HPDE6-E6E7 (cell line): ENCODE measurements around the gene TTC3.

Experiments used
- DNase-seq: peaks from one replicate; pipeline ENCODE4 v3.0.0; 2011; ENCODE audit warnings: missing footprints; ENCODE audit errors: extremely low spot score

The TTC3 gene

DNA sequence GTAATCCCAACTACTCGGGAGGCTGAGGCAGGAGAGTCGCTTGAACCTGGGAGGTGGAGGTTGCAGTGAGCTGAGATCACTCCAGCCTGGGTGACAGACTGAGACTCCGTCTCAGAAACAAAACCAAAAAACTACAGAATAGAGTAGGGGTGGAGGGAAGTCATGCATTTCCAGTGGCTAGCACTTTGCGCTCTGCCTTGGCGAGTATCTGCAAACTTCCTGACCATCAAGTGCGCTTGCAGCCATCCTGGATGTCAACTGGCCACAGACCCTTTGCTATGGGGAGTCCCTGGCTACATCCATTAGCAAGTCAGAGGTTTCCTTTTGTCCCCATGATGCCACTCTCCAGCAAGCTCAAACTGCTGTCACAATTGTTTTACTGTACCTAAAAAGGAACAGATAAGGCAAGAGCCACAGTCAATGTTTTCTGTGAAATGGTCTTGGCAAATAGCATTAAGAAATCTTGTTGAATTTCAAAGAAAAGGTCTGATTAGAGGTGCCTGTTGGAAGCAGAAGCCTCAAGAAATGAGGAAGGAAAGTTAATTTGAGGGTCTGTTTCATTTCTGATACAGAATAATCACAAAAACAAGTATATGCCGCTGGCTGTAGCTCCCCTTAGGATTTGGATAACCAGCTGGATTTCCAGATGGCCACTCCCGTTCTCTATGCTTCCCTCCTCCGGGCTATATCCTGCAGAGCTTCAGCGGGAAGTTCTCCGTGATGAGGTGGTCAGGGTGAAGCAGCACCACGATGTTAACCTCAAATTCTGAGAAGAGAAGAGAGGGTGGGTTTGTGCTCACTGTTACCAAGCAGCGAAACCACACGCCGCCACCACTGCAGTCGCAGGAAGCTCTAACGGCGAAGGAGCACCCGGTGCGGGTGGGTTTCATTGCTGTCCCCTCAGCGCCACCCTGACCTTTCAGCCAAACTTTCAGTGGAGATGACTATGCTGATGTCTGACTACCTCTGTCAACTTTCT is 152.1 kb downstream of the TTC3 start:
- no peak for DNase-seq

DNA sequence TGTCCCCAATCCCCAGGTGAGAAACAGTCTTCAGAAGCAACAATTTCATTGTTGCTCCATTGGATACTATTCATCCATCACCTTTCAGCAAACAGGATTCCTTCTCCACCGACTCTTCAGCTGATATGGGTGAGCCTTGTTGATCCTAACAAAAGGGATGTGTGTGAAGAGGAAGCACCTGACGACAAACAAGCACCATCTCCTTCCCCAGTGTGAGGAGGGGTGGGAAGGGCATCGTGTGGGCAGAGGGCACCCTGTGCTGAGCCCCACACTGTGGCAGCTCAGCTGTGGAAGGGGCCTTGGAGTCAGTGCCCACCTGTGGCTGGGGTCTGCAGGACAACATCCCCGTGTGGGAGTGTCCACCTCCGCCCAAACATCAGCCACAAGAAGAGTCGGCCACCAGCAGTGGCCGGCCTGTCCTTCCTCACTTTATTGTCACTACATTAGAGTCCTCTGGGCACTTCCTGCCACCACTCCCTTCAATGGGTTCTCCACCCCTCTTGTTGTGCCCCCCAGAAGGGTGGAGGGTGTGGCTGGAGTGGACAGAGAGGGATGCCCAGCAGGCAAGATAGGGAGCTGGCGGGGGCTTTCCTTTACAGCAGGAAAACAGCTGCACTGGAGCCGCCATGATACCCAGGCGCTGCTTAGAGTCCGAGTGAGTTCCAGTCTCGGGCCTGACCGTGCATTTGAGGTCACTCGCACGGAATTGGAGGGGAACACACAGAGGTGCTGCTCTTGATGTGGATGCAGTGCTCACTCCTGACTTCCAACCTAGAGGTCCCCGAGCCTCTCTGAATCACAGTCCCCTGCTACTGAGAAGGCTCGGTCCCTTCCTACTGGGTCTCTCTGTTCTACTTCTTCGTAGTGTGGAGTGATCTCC is 153.2 kb downstream of the TTC3 start:
- DNase-seq = no peak

DNA sequence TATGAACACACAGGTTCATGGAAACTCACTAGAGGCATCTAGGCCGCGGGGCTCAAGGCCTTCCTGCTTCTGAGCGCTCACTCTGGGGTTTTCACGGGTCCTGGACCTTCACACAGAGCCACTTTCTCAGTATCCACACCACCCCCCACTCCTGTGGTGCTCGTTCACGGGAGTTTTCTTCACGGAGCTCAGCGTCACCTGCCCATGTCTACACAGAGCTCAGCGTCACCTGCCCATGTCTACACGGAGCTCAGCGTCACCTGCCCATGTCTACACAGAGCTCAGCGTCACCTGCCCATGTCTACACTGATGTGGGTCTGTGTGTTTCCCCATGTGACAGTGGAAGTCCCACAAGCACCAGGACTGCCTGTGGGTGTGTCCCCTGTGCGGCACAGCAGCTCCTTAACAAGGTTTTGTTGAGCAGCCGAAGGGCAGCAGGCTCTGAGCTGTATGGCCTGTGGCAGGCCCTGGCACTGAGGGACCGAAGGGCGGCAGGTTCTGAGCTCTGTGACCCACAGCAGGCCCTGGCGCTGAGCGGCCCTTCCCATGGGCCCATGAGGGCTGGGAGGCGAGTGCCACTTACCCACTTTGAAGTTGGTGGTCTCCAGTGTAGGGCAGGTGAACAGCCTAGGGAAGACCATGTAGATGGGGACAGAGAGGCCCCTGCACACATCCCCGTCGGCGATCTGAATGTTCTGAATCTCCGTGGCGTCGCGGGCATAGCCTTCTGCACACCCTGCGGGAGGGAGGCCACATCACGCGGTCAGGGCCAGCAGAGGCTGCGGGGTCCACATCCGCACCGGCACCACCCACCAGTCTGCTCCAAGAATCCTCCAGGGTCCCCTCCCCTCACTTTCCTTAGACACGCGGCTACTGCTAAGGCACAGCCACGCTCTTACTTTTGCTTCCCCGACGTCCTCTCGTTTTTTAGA is 154.3 kb downstream of the TTC3 start:
- no peak for DNase-seq

DNA sequence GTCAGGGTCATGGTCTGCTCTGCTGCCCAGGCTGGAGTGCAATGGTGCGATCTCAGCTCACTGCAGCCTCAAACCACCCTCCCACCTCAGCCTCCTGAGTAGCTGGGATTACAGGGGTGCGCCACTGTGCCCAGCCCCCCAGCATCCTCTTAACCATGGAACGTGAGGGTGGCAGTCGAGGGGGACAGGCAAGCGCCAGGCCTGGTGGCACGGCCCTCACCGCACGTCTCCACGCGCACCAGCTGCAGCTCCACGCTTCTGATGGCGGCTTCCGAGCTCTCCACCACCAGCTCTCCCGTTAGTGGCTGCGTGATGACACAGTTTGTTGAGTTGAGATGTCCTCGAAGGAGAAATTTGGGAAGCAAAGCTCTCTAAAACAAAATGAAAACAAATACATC is 154.9 kb downstream of the TTC3 start:
- no peak for DNase-seq

DNA sequence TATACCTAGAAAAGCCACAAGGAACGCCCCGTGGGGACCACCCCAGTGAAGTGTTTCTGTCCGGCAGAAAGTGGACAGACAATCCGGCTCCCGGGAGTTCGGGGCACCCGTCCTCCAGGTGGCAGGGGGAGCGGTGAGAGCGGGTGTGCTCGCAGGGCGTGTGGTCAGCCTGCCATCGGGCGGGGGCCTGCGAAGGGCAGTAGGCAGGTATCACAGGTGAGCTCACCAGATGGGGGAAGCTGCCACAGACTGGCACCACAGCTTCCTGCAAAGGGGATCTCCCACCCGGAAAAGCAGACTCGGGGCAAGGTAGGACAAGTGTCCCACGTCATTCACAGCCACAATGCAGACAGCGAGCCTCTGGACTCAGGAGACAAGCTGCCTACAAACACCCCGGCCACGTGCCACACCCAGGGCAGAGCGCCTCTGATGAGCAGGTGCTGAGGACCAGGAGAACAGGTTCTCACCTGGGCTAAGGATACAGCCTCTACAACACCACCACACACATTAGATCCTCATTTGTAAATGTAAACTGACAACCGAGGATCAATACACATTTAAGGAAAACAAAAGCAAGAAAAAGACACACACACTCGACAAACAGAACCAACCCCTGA is 157.7 kb downstream of the TTC3 start:
- no peak for DNase-seq

DNA sequence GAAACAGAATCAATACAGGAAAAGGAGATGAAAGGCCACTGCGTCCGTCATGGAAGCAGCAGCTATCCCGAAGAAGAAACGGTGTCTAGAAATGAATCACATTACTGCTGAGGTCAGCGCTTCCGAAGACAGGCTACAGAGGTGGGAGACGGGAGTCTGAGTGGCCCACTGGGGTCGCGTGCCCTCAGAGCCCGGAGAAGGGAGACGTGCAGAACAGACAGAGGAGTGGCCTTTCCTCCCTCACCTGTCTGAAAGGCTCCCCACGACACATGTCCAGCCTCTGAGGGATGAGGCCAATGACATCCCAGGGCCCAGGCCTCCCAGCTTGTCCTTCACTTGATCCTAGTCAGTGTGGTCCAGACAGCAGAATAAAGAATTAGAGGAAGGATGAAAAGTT is 158.2 kb downstream of the TTC3 start:
- DNase-seq = no peak

DNA sequence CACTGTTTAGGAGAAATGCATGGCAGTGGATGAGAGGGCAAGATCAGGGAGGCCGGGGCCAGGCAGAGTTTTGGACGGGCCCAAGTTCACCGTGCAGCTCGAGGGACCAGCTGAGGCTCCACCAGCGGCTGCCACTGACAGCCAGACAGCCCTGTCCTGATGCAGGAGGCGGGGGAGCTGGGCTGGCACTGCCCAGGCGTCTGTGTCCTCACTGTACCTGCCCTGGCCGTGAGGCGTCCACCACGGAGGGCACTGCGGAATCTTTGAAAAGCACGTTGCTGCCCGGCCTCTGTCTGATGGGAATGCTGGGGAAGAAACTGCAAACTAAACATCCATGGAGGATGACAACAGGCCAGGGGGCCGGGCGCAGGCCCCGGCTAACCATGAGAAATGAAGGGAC is 158.6 kb downstream of the TTC3 start:
- no peak for DNase-seq

DNA sequence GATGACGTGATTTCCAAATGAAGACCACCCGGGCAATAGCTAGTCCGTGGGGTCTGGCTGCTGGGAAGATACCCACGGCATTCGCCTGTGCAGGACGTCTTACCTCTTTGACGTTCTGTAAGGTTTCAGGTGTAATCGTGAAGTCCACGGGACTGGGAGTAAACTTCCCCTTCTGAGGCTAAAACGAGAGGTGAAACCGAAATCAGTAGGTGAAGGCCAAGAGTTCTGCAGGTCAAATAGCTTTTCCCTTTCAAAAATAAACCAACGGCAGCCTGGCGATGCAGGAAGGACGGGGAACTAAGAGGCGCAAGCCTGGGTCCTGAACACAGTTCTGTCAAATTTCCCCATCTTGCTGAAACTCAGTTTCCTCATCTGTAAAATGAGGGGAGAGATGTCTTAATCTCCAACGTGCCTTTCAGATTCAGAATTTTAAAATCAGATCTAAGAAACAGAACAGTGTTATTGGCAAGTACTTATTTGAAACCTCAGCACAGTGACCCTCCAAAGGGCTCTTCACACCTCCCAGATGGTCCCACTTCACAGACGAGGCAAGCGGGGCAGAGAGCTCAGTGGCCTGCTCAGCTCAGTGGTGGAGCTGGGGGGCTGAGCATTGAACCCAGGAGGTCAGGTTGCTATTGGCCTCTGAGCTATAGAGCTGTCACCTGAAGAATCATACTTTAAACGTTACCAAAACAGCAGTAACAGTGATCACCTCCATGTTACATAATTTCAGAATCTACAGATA is 159.4 kb downstream of the TTC3 start:
- DNase-seq = no peak

DNA sequence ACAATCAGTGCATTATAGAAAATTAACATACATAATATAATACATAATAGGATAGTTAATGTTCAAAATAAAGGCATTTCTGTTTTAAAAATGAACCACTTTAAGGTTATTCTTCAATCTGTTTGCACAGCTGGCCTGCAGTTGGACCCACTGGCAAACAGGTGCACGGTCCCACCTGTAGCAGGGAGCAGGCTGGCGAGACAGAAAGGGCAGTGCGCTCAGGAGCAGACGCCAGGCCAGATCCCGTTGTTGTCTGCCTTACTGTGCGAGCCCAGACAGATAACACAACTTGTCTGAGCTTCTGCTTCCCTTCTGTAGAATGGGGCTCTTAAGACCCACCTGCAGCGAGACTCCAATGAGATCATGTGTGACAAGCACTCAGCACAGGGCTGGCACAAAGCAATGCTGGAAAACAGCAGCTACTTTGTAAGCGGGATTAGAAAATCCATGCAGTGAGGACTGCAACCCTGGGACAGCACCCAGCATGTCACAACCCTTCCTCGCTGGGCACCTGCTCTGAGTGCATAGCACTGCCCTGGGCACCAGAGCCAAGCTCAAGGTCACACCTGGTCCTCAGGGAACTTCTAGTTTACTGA is 160.6 kb downstream of the TTC3 start:
- DNase-seq = no peak

DNA sequence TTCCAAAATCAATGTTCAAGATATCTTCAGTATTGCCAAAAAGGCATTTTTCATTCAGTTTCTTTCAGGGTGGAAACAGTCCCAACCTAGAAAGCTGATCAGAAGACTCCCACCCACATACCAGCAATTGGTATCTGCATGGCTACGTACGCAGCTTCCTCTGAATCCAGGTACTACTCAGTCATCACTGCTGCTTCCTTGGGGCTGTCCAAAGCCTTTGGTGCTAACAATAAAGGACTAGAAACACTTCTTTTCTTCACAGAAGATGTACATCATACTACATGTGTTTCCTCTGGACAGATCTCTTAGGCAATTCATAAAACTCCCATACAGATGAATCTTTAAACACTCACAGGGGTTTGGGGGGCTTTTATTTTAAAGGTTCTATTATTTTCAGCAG is 164.3 kb downstream of the TTC3 start:
- no peak for DNase-seq

DNA sequence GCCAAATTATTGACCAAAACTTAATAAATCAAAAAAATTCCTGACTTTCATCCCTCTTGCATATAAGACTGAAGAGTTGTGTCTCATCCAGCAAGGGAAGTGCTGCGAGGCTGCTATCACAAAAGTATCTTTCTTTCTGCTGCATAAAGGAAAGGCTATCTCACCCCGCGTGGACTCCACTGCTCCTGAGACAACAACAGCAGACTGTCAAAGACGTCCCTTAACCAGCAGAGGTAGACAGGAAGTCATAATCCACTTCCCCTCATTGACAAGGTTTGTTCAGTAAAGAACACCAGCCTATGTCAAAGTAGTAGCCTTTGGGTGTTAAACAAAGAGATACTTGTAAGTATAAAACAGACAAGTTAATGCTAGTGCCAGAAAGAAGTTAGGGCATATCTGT is 164.7 kb downstream of the TTC3 start:
- no peak for DNase-seq

DNA sequence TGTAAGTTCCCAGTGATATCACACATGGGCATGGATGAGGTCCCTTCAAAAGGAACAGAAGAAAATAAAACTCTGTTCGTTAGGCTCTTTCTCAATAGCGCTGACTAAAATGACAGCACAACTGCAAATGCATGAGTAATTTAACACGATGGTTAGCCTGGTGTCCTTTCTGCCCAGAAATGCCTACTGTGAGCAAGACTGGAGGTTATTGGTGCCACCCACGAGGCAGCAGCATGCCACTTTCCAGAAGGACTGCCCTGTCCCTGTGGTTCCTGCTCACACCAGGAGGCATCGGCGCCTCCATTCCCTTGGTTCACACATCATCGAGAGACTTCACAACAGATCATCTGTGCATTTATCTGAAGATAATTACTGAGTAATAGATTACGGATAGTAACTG is 167.9 kb downstream of the TTC3 start:
- DNase-seq = no peak

DNA sequence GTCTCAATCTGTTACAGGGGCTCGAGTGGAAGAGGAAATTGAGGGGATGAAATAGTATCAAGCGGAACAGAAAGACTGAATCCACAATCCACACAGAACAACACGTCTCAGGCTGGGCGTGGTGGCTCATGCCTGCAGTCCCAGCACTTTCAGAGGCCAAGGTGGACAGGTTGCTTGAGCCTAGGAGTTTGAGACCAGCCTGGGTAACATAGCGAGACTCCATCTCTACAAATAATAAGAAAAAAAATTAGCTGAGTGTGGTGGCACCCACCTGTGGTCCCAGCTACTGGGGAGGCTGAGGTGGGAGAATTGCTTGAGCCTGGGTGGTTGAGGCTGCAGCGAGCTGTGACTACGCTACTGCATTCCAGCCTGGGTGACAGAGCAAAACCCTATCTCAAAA is 168.4 kb downstream of the TTC3 start:
- DNase-seq = no peak

DNA sequence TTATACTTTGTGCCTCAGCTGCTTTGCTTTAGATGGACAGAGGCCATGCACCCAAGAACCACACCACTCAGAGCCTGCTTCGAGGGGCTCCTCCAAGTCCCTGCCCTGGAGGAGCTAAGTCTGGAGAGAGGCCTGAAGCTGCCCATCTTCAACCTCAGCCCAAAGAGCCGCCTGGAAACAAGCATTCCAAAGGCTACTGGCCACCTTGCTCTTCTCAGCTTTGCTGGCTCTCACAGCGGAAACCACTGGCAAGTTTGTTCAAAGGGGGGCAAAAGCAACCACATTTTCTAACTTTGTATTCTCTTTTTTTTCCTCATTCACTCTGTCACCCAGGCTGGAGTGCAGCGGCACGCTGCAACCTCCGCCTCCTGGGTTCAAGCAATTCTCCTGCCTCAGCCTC is 170.9 kb downstream of the TTC3 start:
- no peak for DNase-seq

DNA sequence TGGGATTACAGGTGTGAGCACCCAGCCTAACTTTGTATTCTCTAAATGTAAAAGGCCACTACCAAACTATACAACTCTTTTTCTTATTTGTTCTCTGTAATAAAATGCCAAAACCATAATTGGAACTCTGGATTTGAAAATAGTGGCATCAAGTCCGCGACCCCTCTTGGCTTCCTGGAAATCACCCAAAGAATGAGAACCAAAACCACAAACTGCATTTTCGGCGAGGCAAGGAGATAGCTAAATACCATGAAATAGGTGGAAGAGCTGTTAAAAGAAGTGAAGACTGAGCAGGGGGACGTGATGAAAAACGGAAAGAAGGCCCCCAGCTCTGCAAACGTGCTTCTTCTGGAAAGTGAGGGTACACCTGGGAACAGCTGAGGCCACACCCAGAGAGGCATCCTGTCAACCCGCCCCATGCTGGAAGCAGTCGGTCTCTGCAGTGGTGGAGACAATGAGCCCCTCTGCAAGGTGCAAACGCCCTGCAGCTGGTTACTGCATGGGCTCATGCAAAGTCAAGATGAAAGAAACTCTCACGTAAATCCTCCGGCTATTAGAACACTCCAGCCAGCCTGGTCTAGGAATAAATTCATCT is 171.5 kb downstream of the TTC3 start:
- no peak for DNase-seq

DNA sequence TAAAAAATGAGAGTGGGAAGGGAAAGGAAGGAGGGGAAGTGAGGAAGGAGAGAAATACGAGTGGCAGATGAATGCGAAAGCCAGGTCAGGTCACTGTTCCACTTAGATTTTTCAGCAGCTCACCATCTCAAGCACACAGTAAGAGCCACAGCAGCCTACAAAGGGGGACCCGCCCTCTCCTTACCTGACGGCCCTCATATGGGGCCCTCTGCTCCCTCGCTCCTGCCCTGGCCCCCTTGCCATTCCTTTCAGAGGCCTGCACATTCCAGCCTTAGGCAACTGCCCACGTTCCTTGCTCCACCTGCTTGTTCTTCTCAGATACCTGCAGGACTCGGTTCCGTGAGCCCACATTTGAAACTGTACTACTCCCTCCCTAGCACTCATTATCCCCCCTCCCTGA is 172.1 kb downstream of the TTC3 start:
- no peak for DNase-seq

DNA sequence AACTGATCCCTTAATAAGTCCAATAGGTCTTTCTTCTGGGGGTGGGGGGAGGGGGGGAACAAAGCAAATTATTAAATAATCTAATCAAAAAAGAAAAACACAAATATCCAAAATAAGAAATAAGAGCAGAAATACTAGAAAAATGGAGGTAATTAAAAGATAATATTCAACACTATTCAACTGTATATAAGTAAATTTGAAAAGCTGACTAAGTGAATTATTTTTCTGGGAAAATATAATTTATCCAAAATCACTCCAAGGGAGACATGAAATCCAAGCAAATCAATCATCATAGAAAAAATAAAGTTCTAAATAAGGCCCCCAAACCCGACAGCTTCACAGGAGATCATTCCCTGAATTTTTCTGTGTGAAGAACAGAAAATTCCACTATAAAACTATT is 175.2 kb downstream of the TTC3 start:
- no peak for DNase-seq

DNA sequence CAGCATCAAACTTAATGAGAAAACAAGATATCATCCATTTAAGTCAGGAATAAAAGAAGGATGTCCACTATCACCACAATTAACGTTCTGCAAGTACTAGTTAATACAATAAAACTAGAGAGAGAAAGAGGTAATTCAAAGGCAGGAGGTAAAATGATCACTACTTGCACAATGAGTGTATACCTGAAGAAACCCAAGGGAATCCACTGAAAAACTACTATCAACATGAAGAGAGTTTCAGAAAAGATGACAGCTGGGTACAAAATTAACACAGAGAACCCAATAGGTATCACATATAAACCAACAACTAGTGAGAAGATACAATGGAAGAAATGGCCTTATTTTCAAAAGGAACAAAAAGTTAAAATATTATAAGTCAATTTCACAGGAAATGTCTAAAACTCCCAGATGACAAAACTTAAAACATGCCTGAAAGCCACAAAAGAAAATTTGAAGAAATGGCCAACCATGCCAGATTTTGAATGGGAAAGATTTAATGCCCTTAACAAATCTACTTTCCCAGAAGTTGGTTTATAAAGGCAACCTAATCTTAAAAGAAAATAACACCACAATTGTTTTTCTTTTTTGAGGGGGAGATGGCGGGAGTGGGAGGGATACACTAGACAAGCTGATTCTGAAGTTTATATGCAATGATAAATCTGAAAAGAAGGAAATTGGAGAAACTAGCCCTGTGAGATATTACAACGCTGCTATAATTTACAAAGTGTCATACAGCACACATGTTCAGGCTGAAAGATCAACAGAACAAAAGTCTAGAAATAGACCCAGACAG is 176.3 kb downstream of the TTC3 start:
- DNase-seq = no peak

DNA sequence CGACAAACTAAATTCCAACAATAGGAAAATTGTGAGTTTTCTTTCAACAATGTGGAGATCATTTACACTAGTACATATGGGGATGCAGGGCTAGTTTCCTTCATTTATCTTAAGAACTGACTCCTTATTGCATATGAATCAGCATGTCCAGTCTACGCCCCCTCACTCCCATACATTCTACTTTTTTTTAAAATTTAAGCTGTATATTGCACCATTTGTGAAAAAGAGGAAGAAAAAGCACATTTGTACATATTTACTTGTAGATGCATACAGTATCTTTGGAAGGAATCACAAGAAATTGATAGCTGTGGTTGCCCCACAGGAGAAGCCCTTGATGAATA is 178.2 kb downstream of the TTC3 start:
- DNase-seq = no peak
